GM18505 (cell line): Measurements from ENCODE around the gene TPRG1.

Experiments
- ATAC-seq: cut with Tn5 transposase; IDR thresholded peaks from one replicate; pipeline ENCODE4 v1.9.1; 2021; ENCODE audit not compliant: unreplicated experiment
- POLR2A ChIP-seq: IDR thresholded peaks from 4 replicates; pipeline ENCODE4 v1.6.1; 2011; ENCODE audit warnings: borderline replicate concordance; ENCODE audit not compliant: insufficient read depth, insufficient read length; ENCODE audit errors: extremely low read depth

TPRG1 gene

DNA sequence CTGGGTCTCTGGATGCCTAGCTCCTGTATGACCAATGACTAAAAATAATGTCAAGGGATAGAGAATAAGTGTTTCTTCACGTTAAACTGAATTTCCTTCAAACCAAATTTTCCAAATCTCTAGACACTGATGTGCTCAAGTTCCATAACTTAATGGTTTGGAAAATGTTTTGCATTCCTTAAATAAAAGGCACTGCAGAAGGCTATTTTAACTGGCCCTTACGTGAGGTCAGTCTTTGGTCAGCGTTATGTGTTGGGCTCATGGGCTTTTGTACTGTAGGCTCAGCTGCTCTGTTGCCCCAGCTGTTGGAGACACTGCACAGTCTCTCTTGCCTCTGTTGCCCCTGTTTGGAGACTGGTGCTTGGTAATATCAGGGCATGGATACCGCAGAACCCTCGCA lies 188.5 kb downstream of the TPRG1 start:
- ATAC-seq, result no peak
- TF ChIP-seq POLR2A, result no peak

DNA sequence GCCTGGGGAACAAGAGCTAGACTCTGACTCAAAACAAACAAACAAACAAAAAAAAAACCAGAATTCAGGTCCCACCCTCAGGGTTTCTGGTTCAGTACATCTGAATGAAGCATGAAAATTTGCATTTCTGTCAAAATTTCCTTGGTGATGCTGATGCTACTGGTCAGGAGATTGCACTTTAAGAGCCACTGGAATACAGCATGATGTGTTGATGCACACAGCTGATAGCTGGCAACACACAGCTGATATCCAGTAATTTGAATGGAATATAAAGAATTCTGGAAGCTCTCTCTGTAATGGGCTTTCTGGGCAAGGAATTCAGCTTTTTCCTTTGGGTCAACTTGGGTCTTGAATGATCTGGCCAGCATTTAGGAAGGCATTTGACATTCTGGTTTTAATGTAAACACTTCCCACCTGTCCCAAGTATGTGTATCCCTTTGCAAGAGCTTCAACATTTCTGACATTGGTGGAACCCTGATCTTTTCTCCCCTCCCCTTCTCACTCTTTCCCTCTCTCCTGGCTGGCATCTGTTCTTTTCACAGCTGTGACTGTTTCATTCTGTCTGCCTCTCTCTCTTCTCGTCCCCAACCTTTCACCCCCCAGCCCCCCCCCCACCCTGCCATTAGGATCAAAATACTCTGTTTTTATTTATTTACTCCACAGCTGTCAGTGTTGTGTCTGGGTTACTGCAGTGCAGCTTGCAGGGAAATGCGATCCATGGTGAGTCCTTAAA lies 189.5 kb downstream of the TPRG1 start:
- TF ChIP-seq POLR2A, result no peak
- no peak for ATAC-seq

DNA sequence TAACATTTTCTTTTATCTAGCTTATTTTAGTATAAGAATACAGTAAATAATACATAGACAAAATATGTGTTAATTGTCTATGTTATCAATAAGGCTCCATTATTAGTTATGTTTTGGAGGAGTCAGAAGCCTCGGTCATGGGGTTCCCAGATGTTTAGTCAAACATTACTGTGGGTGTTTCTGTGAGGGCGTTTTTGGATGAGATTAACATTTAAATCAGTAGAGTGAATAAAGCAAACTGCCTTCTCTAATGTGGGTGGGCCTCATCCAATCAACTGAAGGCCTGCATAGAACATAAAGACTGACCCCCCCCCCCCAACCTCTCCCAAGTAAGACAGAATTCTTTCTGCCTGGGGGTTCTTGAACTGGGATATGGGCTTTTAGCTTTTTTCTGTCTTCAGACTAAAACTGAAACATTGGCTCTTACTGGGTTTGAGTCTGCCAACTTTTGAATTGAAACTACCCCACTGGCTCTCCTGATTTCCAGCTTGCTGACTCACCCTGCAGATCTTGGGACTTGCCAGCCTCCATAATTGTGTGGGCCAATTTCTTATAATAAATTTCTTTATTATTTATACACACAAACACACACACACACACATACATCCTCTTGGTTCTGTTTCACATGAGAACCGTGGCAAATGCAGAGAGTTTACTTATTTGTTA lies 192.0 kb downstream of the TPRG1 start:
- no peak for TF ChIP-seq POLR2A
- no peak for ATAC-seq

DNA sequence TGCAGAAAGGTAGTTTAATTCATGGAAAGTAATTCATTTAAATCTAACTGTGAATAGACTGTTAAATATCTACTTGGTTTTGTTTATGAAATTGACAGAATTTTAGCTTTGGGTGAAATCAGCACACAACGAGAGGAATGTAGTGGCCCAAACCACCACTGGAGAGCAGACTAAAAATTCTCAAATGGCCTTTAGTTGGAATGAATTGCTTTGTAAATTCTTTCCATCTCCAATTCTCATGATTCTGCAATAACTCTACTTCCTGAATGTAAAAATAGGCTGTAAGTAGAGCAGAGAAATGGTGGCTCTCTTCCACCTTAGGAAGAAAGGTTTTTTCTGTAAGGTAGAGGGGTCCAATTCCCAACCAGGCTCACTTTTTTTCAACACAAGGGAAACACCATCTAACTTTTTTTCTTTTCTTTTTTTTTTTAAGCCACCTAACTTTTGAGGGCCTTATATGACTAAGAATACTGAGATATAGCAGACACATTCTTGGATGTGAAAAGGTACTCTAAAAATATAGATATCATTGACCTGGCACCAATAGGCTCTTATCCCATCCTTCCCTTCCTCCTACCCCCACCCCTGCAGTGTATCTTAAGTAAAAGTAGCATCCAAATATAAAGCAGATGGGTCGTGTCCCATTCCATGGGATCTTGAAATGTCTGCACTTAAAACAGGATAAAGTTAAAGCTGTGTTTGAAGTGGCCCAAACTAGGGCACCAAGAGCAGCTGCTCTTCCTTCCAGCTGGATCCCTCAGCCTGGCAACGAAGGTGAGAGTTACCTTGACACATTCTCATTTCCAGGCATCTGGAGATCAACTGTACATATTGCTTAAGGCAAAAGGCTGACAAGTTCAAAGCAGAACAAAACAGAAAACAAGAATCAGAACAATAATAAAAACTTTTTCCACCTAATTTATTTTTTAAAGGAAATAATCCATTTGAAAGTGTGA lies 194.1 kb downstream of the TPRG1 start:
- ATAC-seq, result no peak
- TF ChIP-seq POLR2A, result no peak

DNA sequence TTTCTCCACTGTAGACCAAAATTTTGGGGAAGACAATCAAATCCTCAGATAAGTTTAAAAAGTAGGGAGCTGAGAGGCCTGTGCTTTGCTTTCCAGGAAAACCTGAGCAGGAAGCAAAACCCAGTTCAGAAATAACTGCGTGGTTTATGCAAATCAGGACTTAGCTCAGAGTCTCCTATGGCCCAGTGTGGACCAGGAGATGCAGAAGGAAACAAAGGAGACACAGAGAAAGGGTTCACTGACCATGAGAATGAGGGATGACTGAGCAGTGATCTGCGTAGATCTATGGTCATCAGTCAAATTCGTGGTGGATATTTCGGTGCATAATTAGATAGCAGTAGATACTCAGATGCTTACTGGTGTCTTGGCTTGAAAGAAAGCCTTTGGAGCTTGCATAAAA lies 196.6 kb downstream of the TPRG1 start:
- ATAC-seq, result no peak
- TF ChIP-seq POLR2A, result no peak

DNA sequence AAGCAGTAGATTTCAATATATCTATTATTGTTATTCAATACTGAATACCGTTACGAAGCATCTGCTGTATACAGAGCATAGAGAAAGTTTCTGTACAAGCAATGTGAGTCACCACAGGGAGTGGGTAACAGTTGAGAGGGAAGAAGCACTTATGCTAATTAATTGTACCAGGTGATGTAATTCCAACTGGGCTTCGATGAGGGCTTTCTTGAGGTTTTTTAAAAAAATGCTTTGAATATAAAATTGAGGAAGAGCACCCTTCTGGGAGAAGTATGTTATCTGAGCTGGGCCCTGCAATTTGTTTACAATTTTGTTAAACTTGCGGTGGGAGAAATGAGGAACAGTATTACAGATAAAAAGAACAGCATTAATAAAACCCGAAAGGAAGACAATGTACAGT lies 197.9 kb downstream of the TPRG1 start:
- TF ChIP-seq POLR2A, result no peak
- ATAC-seq, result no peak

DNA sequence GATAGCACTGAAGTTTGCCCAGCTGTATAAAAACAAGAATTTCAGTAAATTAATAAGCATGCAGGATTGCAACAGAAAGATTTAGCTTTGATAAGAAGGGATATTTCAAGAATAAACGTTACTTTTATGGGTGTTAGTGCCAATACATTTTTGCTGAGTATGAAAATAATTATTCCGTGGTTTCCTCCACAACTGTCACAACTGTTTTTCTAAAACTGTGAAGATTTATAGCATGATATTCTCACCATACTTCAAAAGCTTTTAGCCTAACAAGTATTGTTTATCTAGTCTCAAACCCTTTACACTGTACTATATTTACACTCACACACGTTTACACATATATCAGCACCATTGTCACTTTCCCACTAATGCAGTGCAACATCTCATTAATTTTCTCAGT lies 200.5 kb downstream of the TPRG1 start:
- ATAC-seq, result no peak
- TF ChIP-seq POLR2A, result no peak
